ENCODE measurements around the gene RMP24.

The RMP24 gene

GRCh38 chr18:35935805-35936204 is 36.7 kb upstream of the RMP24 start:
- no peak for DNase-seq (ENCODE audit: low spot score)
- TF ChIP-seq, protein P1, sequence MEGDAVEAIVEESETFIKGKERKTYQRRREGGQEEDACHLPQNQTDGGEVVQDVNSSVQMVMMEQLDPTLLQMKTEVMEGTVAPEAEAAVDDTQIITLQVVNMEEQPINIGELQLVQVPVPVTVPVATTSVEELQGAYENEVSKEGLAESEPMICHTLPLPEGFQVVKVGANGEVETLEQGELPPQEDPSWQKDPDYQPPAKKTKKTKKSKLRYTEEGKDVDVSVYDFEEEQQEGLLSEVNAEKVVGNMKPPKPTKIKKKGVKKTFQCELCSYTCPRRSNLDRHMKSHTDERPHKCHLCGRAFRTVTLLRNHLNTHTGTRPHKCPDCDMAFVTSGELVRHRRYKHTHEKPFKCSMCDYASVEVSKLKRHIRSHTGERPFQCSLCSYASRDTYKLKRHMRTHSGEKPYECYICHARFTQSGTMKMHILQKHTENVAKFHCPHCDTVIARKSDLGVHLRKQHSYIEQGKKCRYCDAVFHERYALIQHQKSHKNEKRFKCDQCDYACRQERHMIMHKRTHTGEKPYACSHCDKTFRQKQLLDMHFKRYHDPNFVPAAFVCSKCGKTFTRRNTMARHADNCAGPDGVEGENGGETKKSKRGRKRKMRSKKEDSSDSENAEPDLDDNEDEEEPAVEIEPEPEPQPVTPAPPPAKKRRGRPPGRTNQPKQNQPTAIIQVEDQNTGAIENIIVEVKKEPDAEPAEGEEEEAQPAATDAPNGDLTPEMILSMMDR (IDR thresholded peaks at IDR 0.05; ENCODE audit: borderline replicate concordance, control extremely low read depth, extremely low read depth, insufficient read depth, missing control alignments): no peak
- in situ Hi-C loops (cut with MboI; ENCODE audit: low sequenced_read_pairs, unreplicated experiment): no loop called here

DNA sequence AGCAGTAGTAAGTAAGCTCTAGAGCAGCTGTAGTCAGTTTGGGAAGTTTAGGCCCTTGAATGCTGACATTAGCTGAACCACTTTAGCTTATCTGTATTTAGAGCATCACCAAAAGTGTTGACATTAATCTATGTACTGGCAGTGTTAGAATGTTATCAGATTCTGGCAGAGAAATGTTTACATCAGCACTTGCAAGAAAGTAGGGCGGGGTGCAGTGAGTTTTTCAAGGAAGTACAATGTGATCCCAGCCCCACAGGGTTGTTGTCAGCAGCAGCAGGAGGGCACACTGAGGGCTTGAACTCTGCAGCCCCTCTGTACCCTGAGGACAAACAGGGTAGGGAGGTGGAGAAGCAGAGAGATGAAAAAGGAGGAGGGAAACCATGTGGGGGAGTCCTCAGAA is 35.5 kb upstream of the RMP24 start:
- no peak for DNase-seq (ENCODE audit: low spot score)
- in situ Hi-C loops (cut with MboI; ENCODE audit: low sequenced_read_pairs, unreplicated experiment): no loop called here
- TF ChIP-seq, protein P1 (IDR thresholded peaks at IDR 0.05; ENCODE audit: borderline replicate concordance, control extremely low read depth, extremely low read depth, insufficient read depth, missing control alignments): no peak

DNA sequence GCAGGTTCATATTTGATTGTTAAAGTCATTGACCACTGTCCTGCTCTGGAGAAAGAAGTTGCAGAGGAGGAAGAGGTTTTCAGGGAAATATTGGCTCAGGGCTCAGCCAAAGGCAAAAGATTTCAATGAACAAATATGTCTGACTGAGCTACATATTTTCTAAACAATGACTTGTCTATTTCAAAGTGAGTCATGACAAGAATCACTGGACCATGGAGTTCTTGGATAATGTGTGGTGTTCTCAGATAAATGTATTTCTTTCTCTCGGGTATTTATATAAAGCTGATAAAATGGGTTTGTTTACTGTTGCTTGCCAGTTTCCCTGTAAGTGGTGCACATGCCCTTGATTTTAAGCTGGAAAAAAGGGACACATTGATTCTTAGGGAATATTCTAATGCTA is 34.3 kb upstream of the RMP24 start:
- TF ChIP-seq, protein P1 (IDR thresholded peaks at IDR 0.05; ENCODE audit: borderline replicate concordance, control extremely low read depth, extremely low read depth, insufficient read depth, missing control alignments): no peak
- in situ Hi-C loops (cut with MboI; ENCODE audit: low sequenced_read_pairs, unreplicated experiment): no loop called here
- DNase-seq (ENCODE audit: low spot score): no peak

DNA sequence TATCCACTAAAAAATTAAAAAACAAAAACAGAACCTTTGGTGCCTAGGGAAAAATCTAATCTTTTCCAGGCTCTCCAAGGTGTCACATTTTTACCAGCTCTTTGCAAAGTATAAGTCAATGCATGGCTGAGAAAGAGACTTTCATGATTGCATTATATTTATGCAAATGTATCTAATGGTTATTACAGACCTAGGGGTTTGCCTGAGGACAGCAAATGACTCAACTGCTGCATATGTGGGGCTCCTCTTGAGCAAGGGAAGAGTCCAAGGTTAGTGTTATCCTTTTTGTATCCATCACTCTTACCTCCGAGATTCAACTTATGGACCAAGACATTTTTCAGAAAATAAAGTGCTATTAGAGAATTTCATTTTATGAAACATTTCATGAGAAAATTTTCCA is 33.9 kb upstream of the RMP24 start:
- no peak for DNase-seq (ENCODE audit: low spot score)
- in situ Hi-C loops (cut with MboI; ENCODE audit: low sequenced_read_pairs, unreplicated experiment): no loop called here
- TF ChIP-seq, protein P1 (IDR thresholded peaks at IDR 0.05; ENCODE audit: borderline replicate concordance, control extremely low read depth, extremely low read depth, insufficient read depth, missing control alignments): no peak

DNA sequence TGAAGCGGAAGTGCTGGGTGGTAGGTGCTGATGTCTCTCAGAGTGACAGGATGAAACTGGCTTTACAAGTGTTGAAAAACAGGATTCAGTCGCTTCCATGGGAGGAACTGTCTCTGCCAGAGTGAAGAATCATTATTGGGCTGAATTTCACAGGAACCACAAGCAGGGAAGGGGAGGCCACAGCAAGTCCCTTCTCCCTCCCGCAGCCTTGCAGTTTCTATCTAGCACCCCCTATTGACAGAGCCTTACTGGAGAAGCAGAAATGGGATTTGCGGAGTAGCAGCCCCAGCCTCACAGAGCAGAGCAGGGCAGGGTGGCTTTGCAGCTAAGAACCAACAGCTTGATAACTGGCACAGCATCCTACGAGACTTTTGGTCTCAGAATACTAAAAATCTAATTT is 33.3 kb upstream of the RMP24 start:
- no peak for DNase-seq (ENCODE audit: low spot score)
- in situ Hi-C loops (cut with MboI; ENCODE audit: low sequenced_read_pairs, unreplicated experiment): no loop called here
- TF ChIP-seq, protein P1 (IDR thresholded peaks at IDR 0.05; ENCODE audit: borderline replicate concordance, control extremely low read depth, extremely low read depth, insufficient read depth, missing control alignments): peak; percentile 34

GRCh38 chr18:35941299-35941698 is 31.2 kb upstream of the RMP24 start:
- TF ChIP-seq, protein P1 (IDR thresholded peaks at IDR 0.05; ENCODE audit: borderline replicate concordance, control extremely low read depth, extremely low read depth, insufficient read depth, missing control alignments): no peak
- in situ Hi-C loops (cut with MboI; ENCODE audit: low sequenced_read_pairs, unreplicated experiment): loop anchor here (10.0 kb wide), 1 partner anchor 186 kb away; no protein-coding TSS in a partner anchor
- DNase-seq (ENCODE audit: low spot score): no peak

- in situ Hi-C loops (cut with MboI; ENCODE audit: low sequenced_read_pairs, unreplicated experiment): loop anchor here (10.0 kb wide), 1 partner anchor 187 kb away; no protein-coding TSS in a partner anchor
- DNase-seq (ENCODE audit: low spot score): no peak
- TF ChIP-seq, protein P1 (IDR thresholded peaks at IDR 0.05; ENCODE audit: borderline replicate concordance, control extremely low read depth, extremely low read depth, insufficient read depth, missing control alignments): no peak
Measured at GRCh38 chr18:35942133-35942532, 30.3 kb upstream of the RMP24 start.

Measured in GM13976 (cell line).